IPS-18c (cell line): ENCODE data around the gene CNNM1.

Source experiments
- H3K4me3 ChIP-seq: 2 replicates; pipeline ENCODE4 v1.7.0; 2013; ENCODE audit warnings: low read depth, mild to moderate bottlenecking, low read length, moderate library complexity; ENCODE audit not compliant: insufficient read depth
- H3K9me3 ChIP-seq: one replicate; pipeline ENCODE4 v1.6.1; 2013; ENCODE audit warnings: mild to moderate bottlenecking, low read length, moderate library complexity; ENCODE audit not compliant: control insufficient read depth, insufficient read depth

The CNNM1 gene

GRCh38 chr10:99358101-99358500 is 28.9 kb downstream of the CNNM1 start:
- H3K9me3 ChIP-seq: no peaks in the 10 kb centered on the region
- H3K4me3 ChIP-seq: no peak overlapping the region

GRCh38 chr10:99360934-99361333 is 31.8 kb downstream of the CNNM1 start:
- Histone ChIP-seq H3K9me3 (no peaks in the 10 kb centered on the region), H3K4me3 (no peak overlapping the region)

- H3K4me3 ChIP-seq: no peak overlapping the region
- H3K9me3 ChIP-seq: no peaks in the 10 kb centered on the region
Measured at GRCh38 chr10:99364125-99364524, 35.0 kb downstream of the CNNM1 start.

GRCh38 chr10:99365311-99365710 is 36.2 kb downstream of the CNNM1 start:
- no peak overlapping the region for H3K4me3 ChIP-seq
- H3K9me3 ChIP-seq: no peaks in the 10 kb centered on the region

GRCh38 chr10:99365736-99366135 is 36.6 kb downstream of the CNNM1 start:
- no peaks in the 10 kb centered on the region for H3K9me3 ChIP-seq
- no peak overlapping the region for H3K4me3 ChIP-seq

GRCh38 chr10:99366666-99367065 is 37.5 kb downstream of the CNNM1 start:
- H3K9me3 ChIP-seq: no peaks in the 10 kb centered on the region
- H3K4me3 ChIP-seq: no peak overlapping the region

- H3K9me3 ChIP-seq: no peaks in the 10 kb centered on the region
Measured at GRCh38 chr10:99368646-99369045, 39.5 kb downstream of the CNNM1 start.

GRCh38 chr10:99369126-99369525 is 40.0 kb downstream of the CNNM1 start:
- H3K4me3 ChIP-seq: no peak overlapping the region
- H3K9me3 ChIP-seq: no peaks in the 10 kb centered on the region

More at GRCh38 chr10:99368646-99369045, 39.5 kb downstream of the CNNM1 start:
- no peak overlapping the region for H3K4me3 ChIP-seq

GRCh38 chr10:99369551-99369950 is 40.4 kb downstream of the CNNM1 start:
- Histone ChIP-seq H3K4me3 (no peak overlapping the region), H3K9me3 (no peaks in the 10 kb centered on the region)

GRCh38 chr10:99370993-99371392 is 41.8 kb downstream of the CNNM1 start:
- Histone ChIP-seq H3K4me3 (no peak overlapping the region), H3K9me3 (no peaks in the 10 kb centered on the region)

- Histone ChIP-seq H3K9me3 (no peaks in the 10 kb centered on the region), H3K4me3 (no peak overlapping the region)
Measured at GRCh38 chr10:99372546-99373271, 43.6 kb downstream of the CNNM1 start.

- Histone ChIP-seq H3K9me3 (no peaks in the 10 kb centered on the region), H3K4me3 (no peak overlapping the region)
Measured at GRCh38 chr10:99374526-99374925, 45.4 kb downstream of the CNNM1 start.

GRCh38 chr10:99374972-99375371 is 45.8 kb downstream of the CNNM1 start:
- Histone ChIP-seq H3K9me3 (no peaks in the 10 kb centered on the region), H3K4me3 (no peak overlapping the region)

GRCh38 chr10:99375426-99375825 is 46.3 kb downstream of the CNNM1 start:
- no peak overlapping the region for H3K4me3 ChIP-seq

GRCh38 chr10:99382176-99382575 is 53.0 kb downstream of the CNNM1 start:
- H3K9me3 ChIP-seq: no peaks in the 10 kb centered on the region
- no peak overlapping the region for H3K4me3 ChIP-seq

More at GRCh38 chr10:99375426-99375825, 46.3 kb downstream of the CNNM1 start:
- no peaks in the 10 kb centered on the region for H3K9me3 ChIP-seq

GRCh38 chr10:99387071-99387470 is 57.9 kb downstream of the CNNM1 start:
- H3K9me3 ChIP-seq: no peaks in the 10 kb centered on the region
- no peak overlapping the region for H3K4me3 ChIP-seq

- no peaks in the 10 kb centered on the region for H3K9me3 ChIP-seq
- H3K4me3 ChIP-seq: no peak overlapping the region
Measured at GRCh38 chr10:99387541-99387940, 58.4 kb downstream of the CNNM1 start.

- H3K9me3 ChIP-seq: no peaks in the 10 kb centered on the region
- no peak overlapping the region for H3K4me3 ChIP-seq
Measured at GRCh38 chr10:99389729-99390480, 60.7 kb downstream of the CNNM1 start.
